A204.1 (cell line): ENCODE data around the gene ZBTB34.
"Not testable (repeated sequence)": the region's sequence is repeated elsewhere in the genome, so short reads cannot be mapped to it uniquely, and the experiment has no call there.

Experiments used
- FAIRE-seq: peaks from 2 replicates; lab custom pipeline; 2012; peaks lifted over from hg19 to GRCh38; lab: Jason Lieb, UNC

Gene ZBTB34

GRCh38 chr9:126860077-126860756 lies at the start of gene ZBTB34:
ZBTB34 (plus strand) TSS chr9:126860639; CDS start chr9:126879400, 18,761 bp downstream.
- FAIRE-seq: no peak

GRCh38 chr9:126813072-126813471 lies 47.4 kb upstream of the ZBTB34 start:
- no peak for FAIRE-seq

GRCh38 chr9:126814091-126814490 lies 46.3 kb upstream of the ZBTB34 start:
- FAIRE-seq: peak; percentile 72

GRCh38 chr9:126817615-126818014 lies 42.8 kb upstream of the ZBTB34 start:
- FAIRE-seq: not testable (repeated sequence)

GRCh38 chr9:126818482-126818881 lies 42.0 kb upstream of the ZBTB34 start:
- no peak for FAIRE-seq

GRCh38 chr9:126819482-126819881 lies 41.0 kb upstream of the ZBTB34 start:
- no peak for FAIRE-seq

GRCh38 chr9:126822278-126822677 lies 38.2 kb upstream of the ZBTB34 start:
- no peak for FAIRE-seq

GRCh38 chr9:126822873-126823272 lies 37.6 kb upstream of the ZBTB34 start:
- no peak for FAIRE-seq

GRCh38 chr9:126824052-126824451 lies 36.4 kb upstream of the ZBTB34 start:
- FAIRE-seq: not testable (repeated sequence)

- FAIRE-seq: no peak
Measured at GRCh38 chr9:126827227-126827626, 33.2 kb upstream of the ZBTB34 start.

- FAIRE-seq: no peak
Measured at GRCh38 chr9:126829035-126829434, 31.4 kb upstream of the ZBTB34 start.

- no peak for FAIRE-seq
Measured at GRCh38 chr9:126830827-126831226, 29.6 kb upstream of the ZBTB34 start.

- no peak for FAIRE-seq
Measured at GRCh38 chr9:126832440-126832839, 28.0 kb upstream of the ZBTB34 start.

- FAIRE-seq: no peak
Measured at GRCh38 chr9:126833020-126833419, 27.4 kb upstream of the ZBTB34 start.

- no peak for FAIRE-seq
Measured at GRCh38 chr9:126833710-126834345, 26.6 kb upstream of the ZBTB34 start.

- FAIRE-seq: no peak
Measured at GRCh38 chr9:126834672-126835071, 25.8 kb upstream of the ZBTB34 start.

- no peak for FAIRE-seq
Measured at GRCh38 chr9:126836216-126836615, 24.2 kb upstream of the ZBTB34 start.

- FAIRE-seq: no peak
Measured at GRCh38 chr9:126838055-126838811, 22.2 kb upstream of the ZBTB34 start.

GRCh38 chr9:126838895-126839294 lies 21.5 kb upstream of the ZBTB34 start:
- FAIRE-seq: no peak

- FAIRE-seq: no peak
Measured at GRCh38 chr9:126839301-126839700, 21.1 kb upstream of the ZBTB34 start.

GRCh38 chr9:126842220-126842842 lies 18.1 kb upstream of the ZBTB34 start:
- no peak for FAIRE-seq

- no peak for FAIRE-seq
Measured at GRCh38 chr9:126842977-126843799, 17.3 kb upstream of the ZBTB34 start.
